CD14-positive monocyte (primary cell): Measurements from ENCODE around the gene CIRBP. TPM values are rescaled to one million over a fixed set of nuclear protein-coding genes. Genes with fewer than 3 reads are reported as not detected.

ENCODE experiments used
- DNase-seq, 3 donors: peaks; one replicate each; pipeline ENCODE4 v3.0.0-alpha.2; 2011 to 2022
- H2AFZ ChIP-seq: 2 replicates; pipeline ENCODE4 v1.6.0; 2012; ENCODE audit warnings: mild to moderate bottlenecking, low read depth, low read length, inconsistent platforms; ENCODE audit not compliant: insufficient read depth, poor library complexity, severe bottlenecking
- H3K27ac ChIP-seq, 2 donors: 1 replicate in 1 of 2; 2 replicates in 1 of 2; pipeline ENCODE4 v1.5.1; 2012 to 2013; ENCODE audit warnings: low read length in 2 of 2, control low read depth in 1 of 2, inconsistent platforms in 1 of 2, low read depth in 1 of 2, mild to moderate bottlenecking in 1 of 2
- H3K27me3 ChIP-seq, 2 donors: one replicate each; pipeline versions ENCODE4 v1.6.0 to v1.6.1; 2011 to 2013; ENCODE audit warnings: low read length in 2 of 2; ENCODE audit not compliant: control insufficient read depth in 2 of 2, insufficient read depth in 2 of 2
- H3K36me3 ChIP-seq, 2 donors: replicated peaks in 1 of 2; 1 replicate in 1 of 2; 2 replicates in 1 of 2; pipeline versions ENCODE4 v1.5.1 to v1.6.1; 2012 to 2013; ENCODE audit warnings: low read length in 2 of 2, control low read depth in 1 of 2, inconsistent platforms in 1 of 2, mild to moderate bottlenecking in 1 of 2; ENCODE audit not compliant: insufficient read depth in 2 of 2, control insufficient read depth in 1 of 2
- H3K4me1 ChIP-seq, 2 donors: 1 replicate in 1 of 2; 2 replicates in 1 of 2; pipeline versions ENCODE4 v1.5.1 to v1.6.1; 2012 to 2013; ENCODE audit warnings: low read length in 2 of 2, control low read depth in 1 of 2, inconsistent platforms in 1 of 2, mild to moderate bottlenecking in 1 of 2, moderate library complexity in 1 of 2; ENCODE audit not compliant: insufficient read depth in 2 of 2, control insufficient read depth in 1 of 2
- H3K4me2 ChIP-seq: replicated peaks from 2 replicates; pipeline ENCODE3; 2012; ENCODE audit warnings: low read length, moderate library complexity, mild to moderate bottlenecking; ENCODE audit not compliant: poor library complexity, severe bottlenecking; ENCODE audit errors: extremely low read depth
- H3K4me3 ChIP-seq, 3 experiments: fragments of 200-600 bp in 1 of 3; sonication (generic) in 1 of 3; replicated peaks in 1 of 3; 1 replicate in 2 of 3; 2 replicates in 1 of 3; pipeline ENCODE4 v1.5.1; 2011 to 2013; ENCODE audit warnings: low read length in 3 of 3, mild to moderate bottlenecking in 3 of 3, control low read depth in 2 of 3, low read depth in 2 of 3, inconsistent platforms in 1 of 3, moderate library complexity in 1 of 3
- H3K79me2 ChIP-seq: 2 replicates; pipeline ENCODE4 v1.6.0; 2012; ENCODE audit warnings: mild to moderate bottlenecking, control low read depth, inconsistent platforms, low read length, moderate library complexity; ENCODE audit not compliant: insufficient read depth
- H3K9ac ChIP-seq: 2 replicates; pipeline ENCODE4 v1.6.0; 2017; ENCODE audit warnings: low read length, mild to moderate bottlenecking; ENCODE audit not compliant: insufficient read depth, poor library complexity, severe bottlenecking
- H3K9me3 ChIP-seq, 2 donors: replicated peaks in 1 of 2; 1 replicate in 1 of 2; 2 replicates in 1 of 2; pipeline versions ENCODE4 v1.5.1 to v1.6.1; 2012 to 2013; ENCODE audit warnings: low read length in 2 of 2, control low read depth in 1 of 2; ENCODE audit not compliant: control insufficient read depth in 1 of 2, insufficient read depth in 1 of 2
- H4K20me1 ChIP-seq: 2 replicates; pipeline ENCODE4 v1.6.0; 2012; ENCODE audit warnings: mild to moderate bottlenecking, low read length, control low read depth, moderate library complexity; ENCODE audit not compliant: insufficient read depth
- H3K27ac Mint-ChIP-seq, 7 donors: one replicate each; pipeline ENCODE4 v1.8.0; 2020; ENCODE audit warnings: mild to moderate bottlenecking in 7 of 7, mixed read lengths in 7 of 7, moderate library complexity in 6 of 7, inconsistent platforms in 2 of 7
- H3K27me3 Mint-ChIP-seq, 3 donors: one replicate each; pipeline ENCODE4 v1.8.0; 2021 to 2022; ENCODE audit warnings: low read depth in 3 of 3, mild to moderate bottlenecking in 3 of 3, mixed read lengths in 3 of 3, moderate library complexity in 3 of 3, inconsistent platforms in 1 of 3
- H3K36me3 Mint-ChIP-seq, 2 donors: one replicate each; pipeline ENCODE4 v1.8.0; 2020; ENCODE audit warnings: mixed read lengths in 2 of 2, inconsistent platforms in 1 of 2, mild to moderate bottlenecking in 1 of 2
- H3K4me1 Mint-ChIP-seq: one replicate; pipeline ENCODE4 v1.8.0; 2020; ENCODE audit warnings: mild to moderate bottlenecking, mixed read lengths
- H3K4me3 Mint-ChIP-seq, 2 donors: one replicate each; pipeline ENCODE4 v1.8.0; 2020; ENCODE audit warnings: mild to moderate bottlenecking in 2 of 2, mixed read lengths in 2 of 2, moderate library complexity in 1 of 2
- H3K9me3 Mint-ChIP-seq, 7 donors: one replicate each; pipeline ENCODE4 v1.8.0; 2020 to 2022; ENCODE audit warnings: mixed read lengths in 7 of 7, mild to moderate bottlenecking in 6 of 7, moderate library complexity in 6 of 7, inconsistent platforms in 2 of 7
- CTCF ChIP-seq: fragments of 200-600 bp; IDR thresholded peaks from one replicate; pipeline ENCODE4 v1.8.0; 2022; ENCODE audit warnings: antibody characterized with exemption, mild to moderate bottlenecking
- WGBS: methylation state at CpG from one replicate; pipeline ENCODE4 v1.1.5; 2013; ENCODE audit warnings: missing lambda C conversion rate; ENCODE audit not compliant: insufficient coverage; 5-methylcytosine and 5-hydroxymethylcytosine counted together
- intact Hi-C, 2 donors: fragments of 100-400 bp; cut with micrococcal nuclease; formaldehyde crosslinking; loops; one replicate each; pipeline versions ENCODE4 v1.15.0 to v1.15.1; 2023
- polyA plus RNA-seq, 3 donors: library from polyadenylated mRNA; depleted of rRNA in 1 of 3; unstranded in 2 of 3; stranded (reverse) in 1 of 3; fragments of 300-500 nt in 2 of 3; fragments of >200 nt in 1 of 3; fragmentation: Illumina TruSeq in 2 of 3; gene quantifications; 1 replicate in 2 of 3; 2 replicates in 1 of 3; pipeline ENCODE4 v1.2.3, GENCODE V29; 2012 to 2021

The CIRBP gene
- polyA plus RNA-seq, 3 donors, result 39.6 to 600 (median 51.1) TPM

GRCh38 chr19:1248786-1249297 lies 20.3 kb upstream of the CIRBP start:
- Histone ChIP-seq H3K9ac (peak overlapping the region; percentile 97), H2AFZ (no peak overlapping the region), H3K27ac (peak overlapping the region; percentile 92 to 95), H3K4me2 (peak overlapping the region; percentile 75), H3K27me3 (no peaks in the 10 kb centered on the region), H3K9me3 (no peaks in the 10 kb centered on the region), H3K36me3 (peaks cover 10 to 16% of the 10 kb centered on the region in 2 donors), H3K4me1 (peaks cover 38 to 46% of the 10 kb centered on the region in 2 donors), H3K4me3 (peak overlapping the region; percentile 59 to 99 (median 83)), H4K20me1 (peaks cover 54% of the 10 kb centered on the region), H3K79me2 (peaks cover 55% of the 10 kb centered on the region)
- Mint-ChIP-seq H3K36me3 (peaks cover 8 to 16% of the 10 kb centered on the region in 2 donors), H3K4me1 (peaks cover 22% of the 10 kb centered on the region), H3K9me3 (peaks cover 0 to 2% (median 0%) of the 10 kb centered on the region in 7 donors), H3K27ac (peak overlapping the region; percentile 85 to 97 (median 95)), H3K27me3 (peaks cover 0 to 6% (median 0%) of the 10 kb centered on the region in 3 donors), H3K4me3 (peak overlapping the region; percentile 76 to 87)
- intact Hi-C loops, result loop anchor here in 1 of 2 donors (10.0 kb wide), 3 partner anchors 144 to 384 kb away; partner anchors contain the start of genes ARID3A and GPX4
- peak; percentile 93 for TF ChIP-seq CTCF
- peak; percentile 76 to 87 (median 77) for DNase-seq
- under 1% methylated on average over 61 of the region's 74 CpGs for WGBS

GRCh38 chr19:1249298-1249989 lies 19.7 kb upstream of the CIRBP start:
- Histone ChIP-seq H3K36me3 (peaks cover 13 to 22% of the 10 kb centered on the region in 2 donors), H3K4me1 (peaks cover 38 to 46% of the 10 kb centered on the region in 2 donors), H2AFZ (no peak overlapping the region), H3K4me3 (peak overlapping the region; percentile 77 to 99 (median 83)), H3K27me3 (no peaks in the 10 kb centered on the region), H3K27ac (peak overlapping the region; percentile 64 to 95), H4K20me1 (peaks cover 55% of the 10 kb centered on the region), H3K9me3 (no peaks in the 10 kb centered on the region), H3K4me2 (peak overlapping the region; percentile 96), H3K9ac (peak overlapping the region; percentile 97), H3K79me2 (peaks cover 55% of the 10 kb centered on the region)
- no peak for TF ChIP-seq CTCF
- Mint-ChIP-seq H3K36me3 (peaks cover 10 to 19% of the 10 kb centered on the region in 2 donors), H3K9me3 (peaks cover 0 to 2% (median 0%) of the 10 kb centered on the region in 7 donors), H3K27ac (peak overlapping the region in 6 of 7 donors; percentile 46 to 87 (median 75)), H3K4me3 (peak overlapping the region; percentile 84), H3K4me1 (peaks cover 24% of the 10 kb centered on the region), H3K27me3 (peaks cover 0 to 6% (median 0%) of the 10 kb centered on the region in 3 donors)
- DNase-seq, result peak; percentile 93 to 97 (median 95)
- intact Hi-C loops, result loop anchor here in 1 of 2 donors (10.0 kb wide), 3 partner anchors 145 to 385 kb away; partner anchors contain the start of genes ARID3A and GPX4
- under 1% methylated on average over 80 of the region's 102 CpGs for WGBS
